ENCODE results near the gene CD82.

The CD82 gene

GRCh38 chr11:44625759-44626523 is 60.5 kb downstream of the CD82 start:
- no peak overlapping the region for H3K27ac ChIP-seq (ENCODE audit: low read depth, low read length)
- H3F3A ChIP-seq (ENCODE audit: control insufficient read depth, insufficient read depth), result no peaks in the 10 kb centered on the region
- no peaks in the 10 kb centered on the region for H3K9me2 ChIP-seq (replicated peaks; ENCODE audit: control insufficient read depth, low read length)
- H3K4me1 ChIP-seq (ENCODE audit: control insufficient read depth, low read length), result 0 out of 2 replicates have a peak, but pooled peaks cover 3% of the 10 kb centered on the region
- peaks cover 21% of the 10 kb centered on the region for H3K27me3 ChIP-seq (ENCODE audit: control insufficient read depth, low read length)
- TF ChIP-seq CTCF (IDR thresholded peaks at IDR 0.05; ENCODE audit: low read depth, low read length, poor library complexity, severe bottlenecking), result no peak
- no peak for TF ChIP-seq EZH2phosphoT487 (IDR thresholded peaks at IDR 0.05; ENCODE audit: borderline replicate concordance, low read length)
- H3K4me2 ChIP-seq (ENCODE audit: low read length), result no peak overlapping the region
- H3K79me2 ChIP-seq (ENCODE audit: control insufficient read depth, low read length), result no peaks in the 10 kb centered on the region
- no peaks in the 10 kb centered on the region for H3K9me3 ChIP-seq (ENCODE audit: control insufficient read depth, insufficient read depth, low read length)
- H4K20me1 ChIP-seq (ENCODE audit: control insufficient read depth, insufficient read depth, low read depth, low read length), result no peaks in the 10 kb centered on the region
- no peak overlapping the region for H3K4me3 ChIP-seq (ENCODE audit: low read length)
- H3K36me3 ChIP-seq (ENCODE audit: control insufficient read depth, low read length), result no peaks in the 10 kb centered on the region

GRCh38 chr11:44626645-44627044 is 61.2 kb downstream of the CD82 start:
- Histone ChIP-seq H4K20me1 (ENCODE audit: control insufficient read depth, insufficient read depth, low read depth, low read length) (no peaks in the 10 kb centered on the region), H3F3A (ENCODE audit: control insufficient read depth, insufficient read depth) (no peaks in the 10 kb centered on the region), H3K36me3 (ENCODE audit: control insufficient read depth, low read length) (no peaks in the 10 kb centered on the region), H3K27me3 (ENCODE audit: control insufficient read depth, low read length) (peaks cover 21% of the 10 kb centered on the region), H3K9me3 (ENCODE audit: control insufficient read depth, insufficient read depth, low read length) (no peaks in the 10 kb centered on the region), H3K27ac (ENCODE audit: low read depth, low read length) (no peak overlapping the region), H3K4me3 (ENCODE audit: low read length) (no peak overlapping the region), H3K4me2 (ENCODE audit: low read length) (no peak overlapping the region), H3K4me1 (ENCODE audit: control insufficient read depth, low read length) (0 out of 2 replicates have a peak, but pooled peaks cover 3% of the 10 kb centered on the region), H3K79me2 (ENCODE audit: control insufficient read depth, low read length) (no peaks in the 10 kb centered on the region), H3K9me2 (replicated peaks; ENCODE audit: control insufficient read depth, low read length) (no peaks in the 10 kb centered on the region)
- TF ChIP-seq EZH2phosphoT487 (IDR thresholded peaks at IDR 0.05; ENCODE audit: borderline replicate concordance, low read length), result no peak

GRCh38 chr11:44627165-44627789 is 61.8 kb downstream of the CD82 start:
- no peaks in the 10 kb centered on the region for H3F3A ChIP-seq (ENCODE audit: control insufficient read depth, insufficient read depth)
- H3K36me3 ChIP-seq (ENCODE audit: control insufficient read depth, low read length), result no peaks in the 10 kb centered on the region
- H3K4me1 ChIP-seq (ENCODE audit: control insufficient read depth, low read length), result 0 out of 2 replicates have a peak, but pooled peaks cover 3% of the 10 kb centered on the region
- no peak overlapping the region for H3K27ac ChIP-seq (ENCODE audit: low read depth, low read length)
- H4K20me1 ChIP-seq (ENCODE audit: control insufficient read depth, insufficient read depth, low read depth, low read length), result no peaks in the 10 kb centered on the region
- no peaks in the 10 kb centered on the region for H3K9me3 ChIP-seq (ENCODE audit: control insufficient read depth, insufficient read depth, low read length)
- no peaks in the 10 kb centered on the region for H3K9me2 ChIP-seq (replicated peaks; ENCODE audit: control insufficient read depth, low read length)
- peaks cover 21% of the 10 kb centered on the region for H3K27me3 ChIP-seq (ENCODE audit: control insufficient read depth, low read length)
- no peak for TF ChIP-seq CTCF (IDR thresholded peaks at IDR 0.05; ENCODE audit: low read depth, low read length, poor library complexity, severe bottlenecking)
- no peak for TF ChIP-seq EZH2phosphoT487 (IDR thresholded peaks at IDR 0.05; ENCODE audit: borderline replicate concordance, low read length)
- no peak overlapping the region for H3K4me3 ChIP-seq (ENCODE audit: low read length)
- no peaks in the 10 kb centered on the region for H3K79me2 ChIP-seq (ENCODE audit: control insufficient read depth, low read length)
- no peak overlapping the region for H3K4me2 ChIP-seq (ENCODE audit: low read length)

All from DOHH2 (cell line).